K562 (cell line): ENCODE measurements around the gene KLHL29. TPM values are rescaled to one million over a fixed set of nuclear protein-coding genes. Genes with fewer than 3 reads are reported as not detected.

Source experiments
- ATAC-seq: fragments of 200-7000 bp; cut with Tn5 transposase; 3 replicates; pipeline ENCODE4 v1.9.1; 2020; ENCODE audit warnings: moderate library complexity
- BruUV-seq: library from RNA; stranded (reverse); fragments of 400-500 nt; replicated peaks from 2 replicates; lab custom pipeline; 2021; lab: Mats Ljungman, UMichigan
- CTCF ChIA-PET: fragments of 300-600 bp; formaldehyde crosslinking; extraction: SDS; loops from one replicate; lab custom pipeline; 2021; ENCODE audit warnings: low intra/inter-chr PET ratio; lab: Yijun Ruan, JAX
- POLR2A ChIA-PET: fragments of 300-600, 350-650 bp; sonication (Branson Sonifier 250); formaldehyde crosslinking; extraction: SDS; loops from one replicate; lab custom pipeline; 2021; ENCODE audit warnings: antibody characterized with exemption, inconsistent platforms; lab: Yijun Ruan, JAX
- DNase-seq, 4 experiments: peaks; one replicate each; pipeline versions ENCODE4 v3.0.0 to v3.0.0-alpha.2; 2011 to 2018; ENCODE audit warnings: low spot score in 3 of 4, mixed read lengths in 3 of 4; ENCODE audit errors: extremely low read depth in 1 of 4
- FAIRE-seq: peaks from 2 replicates; lab custom pipeline; 2011; peaks lifted over from hg19 to GRCh38; lab: Jason Lieb, UNC
- H2AFZ ChIP-seq: 2 replicates; pipeline ENCODE4 v1.6.0; 2011; ENCODE audit warnings: low read depth, low read length, control low read depth, inconsistent platforms
- H3K27ac ChIP-seq: fragments of 200-600 bp; 3 replicates; pipeline ENCODE4 v1.8.0; 2011; ENCODE audit warnings: low read depth, mild to moderate bottlenecking, control low read depth, inconsistent platforms, low read length, moderate library complexity, mixed read lengths; ENCODE audit errors: extremely low read depth
- H3K27me3 ChIP-seq, 2 experiments: fragments of 300-600 bp in 1 of 2; 2 replicates in 1 of 2; 3 replicates in 1 of 2; pipeline versions ENCODE4 v1.6.0 to v1.8.0; 2011; ENCODE audit warnings: inconsistent platforms in 2 of 2, low read length in 2 of 2, mild to moderate bottlenecking in 1 of 2, mixed read lengths in 1 of 2, moderate library complexity in 1 of 2; ENCODE audit not compliant: control insufficient read depth in 2 of 2, insufficient read depth in 2 of 2
- H3K36me3 ChIP-seq: fragments of 300-600 bp; 3 replicates; pipeline ENCODE4 v1.8.0; 2011; ENCODE audit warnings: mild to moderate bottlenecking, low read length, inconsistent platforms; ENCODE audit not compliant: control insufficient read depth, insufficient read depth
- H3K4me1 ChIP-seq, 2 experiments: fragments of 200-600 bp in 1 of 2; replicated peaks in 1 of 2; 2 replicates in 1 of 2; 3 replicates in 1 of 2; pipeline versions ENCODE4 v1.5.1 to v1.8.0; 2011; ENCODE audit warnings: inconsistent platforms in 2 of 2, low read length in 2 of 2, mild to moderate bottlenecking in 1 of 2, mixed read lengths in 1 of 2, moderate library complexity in 1 of 2; ENCODE audit not compliant: control insufficient read depth in 2 of 2, insufficient read depth in 2 of 2
- H3K4me2 ChIP-seq: 2 replicates; pipeline ENCODE4 v1.6.1; 2011; ENCODE audit warnings: low read length, control low read depth, inconsistent platforms, mixed read lengths; ENCODE audit not compliant: insufficient read depth
- H3K4me3 ChIP-seq: fragments of 200-600 bp; sonication (generic), shearing (Covaris generic); 2 replicates; pipeline ENCODE4 v1.5.1; 2016; ENCODE audit warnings: control low read depth, inconsistent platforms
- H3K79me2 ChIP-seq: fragments of 200-600 bp; 3 replicates; pipeline ENCODE4 v1.8.0; 2011; ENCODE audit warnings: low read length, inconsistent platforms; ENCODE audit not compliant: control insufficient read depth, insufficient read depth
- H3K9ac ChIP-seq, 2 experiments: 2 replicates each; pipeline versions ENCODE4 v1.6.0 to v1.6.1; 2011; ENCODE audit warnings: low read depth in 2 of 2, low read length in 2 of 2, control low read depth in 1 of 2, inconsistent platforms in 1 of 2, mild to moderate bottlenecking in 1 of 2, mixed read lengths in 1 of 2; ENCODE audit not compliant: insufficient read depth in 1 of 2
- H3K9me1 ChIP-seq: one replicate; pipeline ENCODE4 v1.6.0; 2011; ENCODE audit warnings: inconsistent platforms, mild to moderate bottlenecking, low read length, moderate library complexity; ENCODE audit not compliant: control insufficient read depth, insufficient read depth
- H3K9me3 ChIP-seq: replicated peaks from 2 replicates; pipeline ENCODE4 v1.5.1; 2011; ENCODE audit warnings: low read depth, low read length, inconsistent platforms; ENCODE audit not compliant: control insufficient read depth, insufficient read depth
- H4K20me1 ChIP-seq: replicated peaks from 2 replicates; pipeline ENCODE4 v1.6.1; 2011; ENCODE audit warnings: low read length, inconsistent platforms, mixed read lengths; ENCODE audit not compliant: control insufficient read depth, insufficient read depth
- CEBPG ChIP-seq, 3 experiments: fragments of 200-800 bp in 1 of 3; sonication (Bioruptor generic) in 1 of 3; sonication (generic) in 1 of 3; formaldehyde crosslinking in 1 of 3; IDR thresholded peaks in 2 of 3; conservative IDR thresholded peaks in 1 of 3; 2 replicates each; pipeline versions ENCODE4 v1.6.1 to v1.8.0; 2016 to 2022; ENCODE audit warnings: missing compliant biosample characterization in 2 of 3, missing genetic modification characterization in 2 of 3, mild to moderate bottlenecking in 1 of 3, missing genetic modification reagents in 1 of 3
- HBP1 ChIP-seq: fragments of 450-650 bp; formaldehyde crosslinking; IDR thresholded peaks from 2 replicates; pipeline ENCODE4 v1.4.0; 2022; ENCODE audit warnings: missing genetic modification characterization
- OTX1 ChIP-seq: fragments of 450-650 bp; formaldehyde crosslinking; IDR thresholded peaks from 2 replicates; pipeline ENCODE4 v1.4.0; 2022; ENCODE audit warnings: mild to moderate bottlenecking
- PKNOX1 ChIP-seq: fragments of 450-650 bp; IDR thresholded peaks from 2 replicates; pipeline ENCODE4 v1.6.1; 2016
- RB1 ChIP-seq: fragments of 450-650 bp; IDR thresholded peaks from 2 replicates; pipeline ENCODE4 v1.6.1; 2017; ENCODE audit warnings: low read depth, mild to moderate bottlenecking
- SMARCA5 ChIP-seq: fragments of 450-650 bp; IDR thresholded peaks from 2 replicates; pipeline ENCODE4 v1.6.1; 2016
- ZNF12 ChIP-seq: sonication (generic); formaldehyde crosslinking; IDR thresholded peaks from 2 replicates; pipeline ENCODE4 v1.4.0; 2020; ENCODE audit warnings: mild to moderate bottlenecking, missing genetic modification reagents
- WGBS: fragments of 100-300 bp; shearing (Covaris generic); methylation state at CpG from one replicate; pipeline ENCODE4 v1.1.6; 2016; ENCODE audit warnings: low coverage, mixed read lengths; ENCODE audit not compliant: insufficient coverage; ENCODE audit errors: missing lambda C conversion rate; 5-methylcytosine and 5-hydroxymethylcytosine counted together
- in situ Hi-C: fragments of 300-500 bp; cut with MboI; formaldehyde crosslinking; loops from 4 replicates; pipeline ENCODE4 v1.15.0; 2018; ENCODE audit warnings: inconsistent platforms, mixed read lengths
- intact Hi-C: fragments of 100-400 bp; cut with micrococcal nuclease; formaldehyde crosslinking; loops from 2 replicates; pipeline ENCODE4 v1.14.2; 2022
- polyA plus RNA-seq, 8 experiments: library from polyadenylated mRNA; depleted of rRNA in 4 of 8; stranded (reverse) in 5 of 8; unstranded in 3 of 8; fragments of >200 nt; fragmentation: Nextera tagmentation in 2 of 8; fragmentation: Illumina TruSeq in 1 of 8; extraction: Ambion mirVana in 2 of 8; extraction: Trizol in 1 of 8; gene quantifications; 2 replicates each; pipeline versions ENCODE4 v1.2.1 to v1.2.3, GENCODE V29; 2011 to 2014; ENCODE audit warnings: inconsistent platforms in 1 of 8, missing spikeins in 1 of 8
- total RNA-seq, 7 experiments: library from RNA; depleted of rRNA in 6 of 7; stranded (reverse); fragments of >200 nt in 6 of 7; fragmentation: Illumina TruSeq in 2 of 7; extraction: Trizol in 2 of 7; gene quantifications; 2 replicates each; pipeline versions ENCODE4 v1.2.1 to v1.2.3, GENCODE V29; 2011 to 2021; ENCODE audit warnings: low replicate concordance in 1 of 7

The KLHL29 gene
- total and polyA plus RNA-seq, 9 of the 15 experiments (the other 6 are each of a cell fraction or from before 2014, with no cell fraction given): 0.03 to 0.31 (median 0.08) TPM; not detected in 1

- Histone ChIP-seq H2AFZ (no peak overlapping the region), H3K9me3 (no peaks in the 10 kb centered on the region), H3K4me2 (no peak overlapping the region), H3K9me1 (no peaks in the 10 kb centered on the region), H3K36me3 (no peaks in the 10 kb centered on the region), H3K79me2 (no peaks in the 10 kb centered on the region), H3K9ac (no peak overlapping the region), H3K27me3 (peaks cover 24 to 80% of the 10 kb centered on the region in 2 experiments; a peak in 4 of 5 replicates), H3K27ac (no peak overlapping the region), H3K4me3 (no peak overlapping the region), H4K20me1 (peaks cover 5% of the 10 kb centered on the region; the same call in 1 of the 2 replicates), H3K4me1 (peaks cover 0 to 2% of the 10 kb centered on the region in 2 experiments; a peak in 2 of 5 replicates)
- TF ChIP-seq ZNF12 (CRISPR knock-in tag): no peak
- no peak for TF ChIP-seq SMARCA5
- no peak for TF ChIP-seq OTX1 (CRISPR knock-in tag)
- TF ChIP-seq PKNOX1: no peak
- TF ChIP-seq HBP1 (CRISPR knock-in tag): no peak
- TF ChIP-seq RB1: no peak
- no peak for TF ChIP-seq CEBPG (CRISPR knock-in tag; IDR thresholded peaks at IDR 0.05)
- TF ChIP-seq CEBPG (tag; conservative IDR thresholded peaks at IDR 0.05 in 1 of 2, IDR thresholded peaks at IDR 0.05 in 1 of 2): no peak
- 3% methylated on average over 13 of the region's 13 CpGs for WGBS
- no peak for DNase-seq
- ATAC-seq: no peak
- intact Hi-C loops: no loop called here
- FAIRE-seq: no peak
- POLR2A ChIA-PET: no interaction called here
- in situ Hi-C loops: no loop called here
- CTCF ChIA-PET: no interaction called here
- no TSS peak for BruUV-seq
These were observed 262.6 kb downstream of the KLHL29 start for GRCh38 chr2:23647563-23647962.
